K562 (cell line): Measurements from ENCODE around the gene EFNA2. TPM values are rescaled to one million over a fixed set of nuclear protein-coding genes. Genes with fewer than 3 reads are reported as not detected.
A peak's percentile ranks its signal among the peaks of the same experiment; 100 is the strongest.

ENCODE experiments used
- ATF1 ChIP-seq, 2 experiments: fragments of 450-650 bp in 1 of 2; IDR thresholded peaks; 2 replicates each; pipeline ENCODE4 v1.6.1; 2016; ENCODE audit warnings: missing compliant biosample characterization in 1 of 2, missing genetic modification characterization in 1 of 2
- CBX3 ChIP-seq, 2 experiments: IDR thresholded peaks; 1 replicate in 1 of 2; 2 replicates in 1 of 2; pipeline ENCODE4 v1.6.1; 2012; ENCODE audit warnings: inconsistent platforms in 2 of 2, low read length in 2 of 2, borderline replicate concordance in 1 of 2, control low read depth in 1 of 2
- CHD2 ChIP-seq: IDR thresholded peaks from 2 replicates; pipeline ENCODE4 v1.6.1; 2011; ENCODE audit warnings: low read depth, low read length
- CREM ChIP-seq: IDR thresholded peaks from 2 replicates; pipeline ENCODE4 v1.6.1; 2014; ENCODE audit warnings: antibody characterized with exemption, low read depth
- E2F1 ChIP-seq: sonication (generic); formaldehyde crosslinking; IDR thresholded peaks from 2 replicates; pipeline ENCODE4 v1.8.1; 2023; ENCODE audit warnings: mild to moderate bottlenecking, missing genetic modification reagents, moderate library complexity
- HIVEP1 ChIP-seq: fragments of 250-450 bp; sonication (Bioruptor Pico); IDR thresholded peaks from 2 replicates; pipeline ENCODE4 v1.4.0; 2020; ENCODE audit warnings: mild to moderate bottlenecking
- MIER1 ChIP-seq: fragments of 450-650 bp; IDR thresholded peaks from 2 replicates; pipeline ENCODE4 v1.6.1; 2016; ENCODE audit warnings: antibody characterized with exemption, mild to moderate bottlenecking, low read depth
- MYNN ChIP-seq, 2 experiments: sonication (generic); formaldehyde crosslinking in 1 of 2; IDR thresholded peaks; 2 replicates each; pipeline versions ENCODE4 v1.5.0 to v1.6.1; 2016 to 2020; ENCODE audit warnings: antibody characterized with exemption in 1 of 2, missing genetic modification reagents in 1 of 2
- NONO ChIP-seq, 2 experiments: fragments of 200-400 bp in 1 of 2; fragments of 450-650 bp in 1 of 2; formaldehyde crosslinking in 1 of 2; IDR thresholded peaks; 2 replicates each; pipeline ENCODE4 v1.6.1; 2017; ENCODE audit warnings: low read depth in 2 of 2, mild to moderate bottlenecking in 2 of 2, moderate library complexity in 2 of 2, low read length in 1 of 2
- NUFIP1 ChIP-seq: fragments of 450-650 bp; IDR thresholded peaks from 2 replicates; pipeline ENCODE4 v1.6.1; 2018; ENCODE audit not compliant: partially characterized antibody
- RFX7 ChIP-seq: fragments of 250-450 bp; sonication (Bioruptor Pico); IDR thresholded peaks from 2 replicates; pipeline ENCODE4 v1.5.1; 2021; ENCODE audit warnings: mild to moderate bottlenecking
- SMARCC2 ChIP-seq: fragments of 450-650 bp; IDR thresholded peaks from 2 replicates; pipeline ENCODE4 v1.6.1; 2017; ENCODE audit warnings: antibody characterized with exemption, moderate library complexity, mild to moderate bottlenecking, low read depth
- TAF1 ChIP-seq: IDR thresholded peaks from 2 replicates; pipeline ENCODE4 v1.6.1; 2011; ENCODE audit warnings: mild to moderate bottlenecking, low read length, moderate library complexity; ENCODE audit not compliant: insufficient read depth, control insufficient read depth, severe bottlenecking; ENCODE audit errors: extremely low read depth
- THRAP3 ChIP-seq: fragments of 450-650 bp; IDR thresholded peaks from 2 replicates; pipeline ENCODE4 v1.6.1; 2016; ENCODE audit warnings: mild to moderate bottlenecking, inconsistent platforms, borderline replicate concordance
- polyA plus RNA-seq, 8 experiments: library from polyadenylated mRNA; depleted of rRNA in 4 of 8; stranded (reverse) in 5 of 8; unstranded in 3 of 8; fragments of >200 nt; fragmentation: Nextera tagmentation in 2 of 8; fragmentation: Illumina TruSeq in 1 of 8; extraction: Ambion mirVana in 2 of 8; extraction: Trizol in 1 of 8; gene quantifications; 2 replicates each; pipeline versions ENCODE4 v1.2.1 to v1.2.3, GENCODE V29; 2011 to 2014; ENCODE audit warnings: inconsistent platforms in 1 of 8, missing spikeins in 1 of 8
- total RNA-seq, 7 experiments: library from RNA; depleted of rRNA in 6 of 7; stranded (reverse); fragments of >200 nt in 6 of 7; fragmentation: Illumina TruSeq in 2 of 7; extraction: Trizol in 2 of 7; gene quantifications; 2 replicates each; pipeline versions ENCODE4 v1.2.1 to v1.2.3, GENCODE V29; 2011 to 2021; ENCODE audit warnings: low replicate concordance in 1 of 7
- TF ChIP-seq, protein P1 (sequence below): sonication (generic); formaldehyde crosslinking; IDR thresholded peaks from 2 replicates; pipeline ENCODE4 v1.8.0; 2023; ENCODE audit warnings: missing genetic modification reagents, mild to moderate bottlenecking, borderline replicate concordance
- TF ChIP-seq, protein P2 (sequence below): fragments of 250-450 bp; sonication (Bioruptor Pico); IDR thresholded peaks from 2 replicates; pipeline ENCODE4 v1.5.0; 2020; ENCODE audit warnings: mild to moderate bottlenecking
- TF ChIP-seq, protein P3 (sequence below): fragments of 450-650 bp; formaldehyde crosslinking; IDR thresholded peaks from 2 replicates; pipeline ENCODE4 v1.4.0; 2020; ENCODE audit warnings: mild to moderate bottlenecking, moderate library complexity

Gene EFNA2
- total and polyA plus RNA-seq, 9 of the 15 experiments (the other 6 are each of a cell fraction or from before 2014, with no cell fraction given), result 0.11 to 0.44 (median 0.15) TPM; not detected in 6

DNA sequence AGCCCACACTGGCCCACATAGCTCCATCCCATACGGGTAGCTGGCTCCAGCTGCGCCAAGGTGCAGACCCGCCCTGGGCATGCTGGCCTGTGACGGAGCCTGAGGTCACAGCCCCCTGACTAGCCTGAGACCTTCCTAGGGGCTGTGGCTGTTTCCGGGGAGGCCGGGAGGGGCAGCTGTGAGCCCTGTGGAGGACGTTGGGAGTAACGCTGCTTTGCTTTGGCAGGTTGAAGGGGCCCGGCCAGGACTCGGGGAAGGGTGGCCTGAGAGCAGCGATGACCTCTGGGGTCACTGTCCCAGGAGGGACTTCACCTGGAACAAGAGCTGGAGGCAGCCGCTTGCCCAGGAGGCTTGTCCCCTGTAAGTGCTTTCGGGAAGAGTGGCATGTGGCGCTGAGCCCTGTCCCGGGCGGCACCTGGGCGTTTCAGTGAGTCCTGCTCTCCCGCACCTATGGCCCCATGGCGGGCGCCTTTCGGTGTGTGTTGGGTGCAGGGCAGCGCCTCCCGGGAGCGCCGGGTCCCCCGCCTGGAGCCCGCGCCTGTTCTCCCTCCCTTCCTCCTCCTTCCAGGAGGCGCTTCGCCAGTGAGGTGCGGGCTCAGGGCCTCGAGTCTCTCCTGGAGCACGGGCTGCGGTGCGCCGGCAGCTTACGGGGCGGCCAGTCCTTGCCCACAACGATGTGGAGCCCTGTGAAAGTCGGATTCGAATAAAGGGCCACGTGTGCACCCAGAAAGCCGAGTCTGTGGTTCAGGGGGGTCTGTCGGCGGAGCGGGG lies 11.4 kb upstream of the EFNA2 start (continued):
- TF ChIP-seq, protein P1, sequence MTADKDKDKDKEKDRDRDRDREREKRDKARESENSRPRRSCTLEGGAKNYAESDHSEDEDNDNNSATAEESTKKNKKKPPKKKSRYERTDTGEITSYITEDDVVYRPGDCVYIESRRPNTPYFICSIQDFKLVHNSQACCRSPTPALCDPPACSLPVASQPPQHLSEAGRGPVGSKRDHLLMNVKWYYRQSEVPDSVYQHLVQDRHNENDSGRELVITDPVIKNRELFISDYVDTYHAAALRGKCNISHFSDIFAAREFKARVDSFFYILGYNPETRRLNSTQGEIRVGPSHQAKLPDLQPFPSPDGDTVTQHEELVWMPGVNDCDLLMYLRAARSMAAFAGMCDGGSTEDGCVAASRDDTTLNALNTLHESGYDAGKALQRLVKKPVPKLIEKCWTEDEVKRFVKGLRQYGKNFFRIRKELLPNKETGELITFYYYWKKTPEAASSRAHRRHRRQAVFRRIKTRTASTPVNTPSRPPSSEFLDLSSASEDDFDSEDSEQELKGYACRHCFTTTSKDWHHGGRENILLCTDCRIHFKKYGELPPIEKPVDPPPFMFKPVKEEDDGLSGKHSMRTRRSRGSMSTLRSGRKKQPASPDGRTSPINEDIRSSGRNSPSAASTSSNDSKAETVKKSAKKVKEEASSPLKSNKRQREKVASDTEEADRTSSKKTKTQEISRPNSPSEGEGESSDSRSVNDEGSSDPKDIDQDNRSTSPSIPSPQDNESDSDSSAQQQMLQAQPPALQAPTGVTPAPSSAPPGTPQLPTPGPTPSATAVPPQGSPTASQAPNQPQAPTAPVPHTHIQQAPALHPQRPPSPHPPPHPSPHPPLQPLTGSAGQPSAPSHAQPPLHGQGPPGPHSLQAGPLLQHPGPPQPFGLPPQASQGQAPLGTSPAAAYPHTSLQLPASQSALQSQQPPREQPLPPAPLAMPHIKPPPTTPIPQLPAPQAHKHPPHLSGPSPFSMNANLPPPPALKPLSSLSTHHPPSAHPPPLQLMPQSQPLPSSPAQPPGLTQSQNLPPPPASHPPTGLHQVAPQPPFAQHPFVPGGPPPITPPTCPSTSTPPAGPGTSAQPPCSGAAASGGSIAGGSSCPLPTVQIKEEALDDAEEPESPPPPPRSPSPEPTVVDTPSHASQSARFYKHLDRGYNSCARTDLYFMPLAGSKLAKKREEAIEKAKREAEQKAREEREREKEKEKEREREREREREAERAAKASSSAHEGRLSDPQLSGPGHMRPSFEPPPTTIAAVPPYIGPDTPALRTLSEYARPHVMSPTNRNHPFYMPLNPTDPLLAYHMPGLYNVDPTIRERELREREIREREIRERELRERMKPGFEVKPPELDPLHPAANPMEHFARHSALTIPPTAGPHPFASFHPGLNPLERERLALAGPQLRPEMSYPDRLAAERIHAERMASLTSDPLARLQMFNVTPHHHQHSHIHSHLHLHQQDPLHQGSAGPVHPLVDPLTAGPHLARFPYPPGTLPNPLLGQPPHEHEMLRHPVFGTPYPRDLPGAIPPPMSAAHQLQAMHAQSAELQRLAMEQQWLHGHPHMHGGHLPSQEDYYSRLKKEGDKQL (CRISPR knock-in tag), result no peak
- TF ChIP-seq ATF1 (CRISPR knock-in tag; IDR thresholded peaks at IDR 0.05), result no peak
- TF ChIP-seq ATF1 (tag; IDR thresholded peaks at IDR 0.05), result peak; percentile 40; the same call in 1 of the 2 replicates
- TF ChIP-seq, protein P2, sequence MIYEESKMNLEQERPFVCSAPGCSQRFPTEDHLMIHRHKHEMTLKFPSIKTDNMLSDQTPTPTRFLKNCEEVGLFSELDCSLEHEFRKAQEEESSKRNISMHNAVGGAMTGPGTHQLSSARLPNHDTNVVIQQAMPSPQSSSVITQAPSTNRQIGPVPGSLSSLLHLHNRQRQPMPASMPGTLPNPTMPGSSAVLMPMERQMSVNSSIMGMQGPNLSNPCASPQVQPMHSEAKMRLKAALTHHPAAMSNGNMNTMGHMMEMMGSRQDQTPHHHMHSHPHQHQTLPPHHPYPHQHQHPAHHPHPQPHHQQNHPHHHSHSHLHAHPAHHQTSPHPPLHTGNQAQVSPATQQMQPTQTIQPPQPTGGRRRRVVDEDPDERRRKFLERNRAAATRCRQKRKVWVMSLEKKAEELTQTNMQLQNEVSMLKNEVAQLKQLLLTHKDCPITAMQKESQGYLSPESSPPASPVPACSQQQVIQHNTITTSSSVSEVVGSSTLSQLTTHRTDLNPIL, result no peak
- no peak for TF ChIP-seq NUFIP1
- no peak for TF ChIP-seq HIVEP1 (CRISPR knock-in tag)
- no peak for TF ChIP-seq THRAP3
- TF ChIP-seq TAF1, result peak; percentile 25
- TF ChIP-seq E2F1 (CRISPR knock-in tag), result no peak
- no peak; the same call in 1 of the 2 replicates for TF ChIP-seq CHD2
- TF ChIP-seq RFX7 (CRISPR knock-in tag), result no peak
- no peak for TF ChIP-seq MIER1
- peak; percentile 52 for TF ChIP-seq CREM
- TF ChIP-seq MYNN (IDR thresholded peaks at IDR 0.05), result peak; percentile 10
- no peak for TF ChIP-seq MYNN (CRISPR knock-in tag; IDR thresholded peaks at IDR 0.05)
- TF ChIP-seq, protein P3, sequence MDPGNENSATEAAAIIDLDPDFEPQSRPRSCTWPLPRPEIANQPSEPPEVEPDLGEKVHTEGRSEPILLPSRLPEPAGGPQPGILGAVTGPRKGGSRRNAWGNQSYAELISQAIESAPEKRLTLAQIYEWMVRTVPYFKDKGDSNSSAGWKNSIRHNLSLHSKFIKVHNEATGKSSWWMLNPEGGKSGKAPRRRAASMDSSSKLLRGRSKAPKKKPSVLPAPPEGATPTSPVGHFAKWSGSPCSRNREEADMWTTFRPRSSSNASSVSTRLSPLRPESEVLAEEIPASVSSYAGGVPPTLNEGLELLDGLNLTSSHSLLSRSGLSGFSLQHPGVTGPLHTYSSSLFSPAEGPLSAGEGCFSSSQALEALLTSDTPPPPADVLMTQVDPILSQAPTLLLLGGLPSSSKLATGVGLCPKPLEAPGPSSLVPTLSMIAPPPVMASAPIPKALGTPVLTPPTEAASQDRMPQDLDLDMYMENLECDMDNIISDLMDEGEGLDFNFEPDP (CRISPR knock-in tag), result no peak
- TF ChIP-seq SMARCC2, result no peak
- no peak; a peak in 1 of 4 replicates for TF ChIP-seq NONO (IDR thresholded peaks at IDR 0.05; ENCODE audit: low read depth in 2 of 2, low read length in 1 of 2)
- TF ChIP-seq CBX3 (IDR thresholded peaks at IDR 0.05; ENCODE audit: borderline replicate concordance in 1 of 2, low read length in 2 of 2), result peak in 1 of 2 experiments; percentile 1; a peak in 1 of 3 replicates
